ENCODE measurements around the gene SQSTM1. TPM values are rescaled to one million over a fixed set of nuclear protein-coding genes. Genes with fewer than 3 reads are reported as not detected.

The SQSTM1 gene
- total and polyA plus RNA-seq, 2 donors (not counting 1 experiment from before 2014, with no cell fraction given) = 212 to 1,894 TPM

DNA sequence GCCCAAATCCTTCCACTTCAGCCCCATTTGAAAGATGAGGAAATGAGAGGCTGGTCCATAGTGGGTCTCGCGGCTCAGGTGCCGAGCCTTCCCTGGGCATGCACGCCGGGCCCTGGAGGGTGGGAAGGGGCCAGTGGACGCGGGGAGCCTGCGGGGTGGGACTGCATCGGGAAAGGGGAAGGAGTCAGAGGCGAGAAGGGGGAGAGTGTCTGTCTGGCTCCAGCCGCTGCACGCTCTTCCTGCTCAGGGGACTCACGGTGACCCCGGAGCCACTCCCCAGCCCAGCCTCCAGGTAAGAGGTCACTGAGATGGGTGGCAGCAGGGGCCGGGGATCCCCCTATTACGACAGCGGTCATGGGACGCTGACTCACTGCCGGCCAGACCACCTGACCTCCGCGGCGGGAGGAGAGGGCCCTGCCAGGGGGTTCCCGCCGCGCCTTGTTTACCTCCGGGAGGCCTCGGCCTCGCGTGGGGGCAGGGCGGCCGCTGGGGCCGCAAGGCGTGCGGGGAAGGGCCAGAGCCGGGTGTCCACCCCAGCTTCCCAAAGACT, 1.9 kb upstream of the SQSTM1 start:
- Histone ChIP-seq H3K27me3 (ENCODE audit: control insufficient read depth, insufficient read depth, low read length) (no peaks in the 10 kb centered on the region), H3K79me2 (ENCODE audit: control insufficient read depth, insufficient read depth, low read length) (peaks cover 31% of the 10 kb centered on the region), H3K4me3 (replicated peaks in 1 of 4; ENCODE audit: control extremely low read depth in 1 of 4, insufficient read depth in 1 of 4, low read depth in 3 of 4, low read length in 4 of 4) (peak overlapping the region in 1 of 4 experiments; percentile 85), H2AFZ (ENCODE audit: low read length) (no peak overlapping the region), H3K9ac (ENCODE audit: insufficient read depth, low read length) (peak overlapping the region; percentile 53), H3K4me2 (ENCODE audit: extremely low read depth, insufficient read depth, low read length) (peak overlapping the region; percentile 63), H4K20me1 (ENCODE audit: control insufficient read depth, extremely low read depth, insufficient read depth, low read length) (peaks cover 8% of the 10 kb centered on the region), H3K4me1 (ENCODE audit: control insufficient read depth, extremely low read depth, insufficient read depth, low read length) (peaks cover 34% of the 10 kb centered on the region), H3K9me3 (ENCODE audit: control insufficient read depth, insufficient read depth, low read depth, low read length) (no peaks in the 10 kb centered on the region), H3K36me3 (ENCODE audit: control insufficient read depth, insufficient read depth, low read length) (peaks cover 13% of the 10 kb centered on the region), H3K27ac (ENCODE audit: insufficient read depth, low read length) (peak overlapping the region; percentile 79)
- TF ChIP-seq, protein P1, sequence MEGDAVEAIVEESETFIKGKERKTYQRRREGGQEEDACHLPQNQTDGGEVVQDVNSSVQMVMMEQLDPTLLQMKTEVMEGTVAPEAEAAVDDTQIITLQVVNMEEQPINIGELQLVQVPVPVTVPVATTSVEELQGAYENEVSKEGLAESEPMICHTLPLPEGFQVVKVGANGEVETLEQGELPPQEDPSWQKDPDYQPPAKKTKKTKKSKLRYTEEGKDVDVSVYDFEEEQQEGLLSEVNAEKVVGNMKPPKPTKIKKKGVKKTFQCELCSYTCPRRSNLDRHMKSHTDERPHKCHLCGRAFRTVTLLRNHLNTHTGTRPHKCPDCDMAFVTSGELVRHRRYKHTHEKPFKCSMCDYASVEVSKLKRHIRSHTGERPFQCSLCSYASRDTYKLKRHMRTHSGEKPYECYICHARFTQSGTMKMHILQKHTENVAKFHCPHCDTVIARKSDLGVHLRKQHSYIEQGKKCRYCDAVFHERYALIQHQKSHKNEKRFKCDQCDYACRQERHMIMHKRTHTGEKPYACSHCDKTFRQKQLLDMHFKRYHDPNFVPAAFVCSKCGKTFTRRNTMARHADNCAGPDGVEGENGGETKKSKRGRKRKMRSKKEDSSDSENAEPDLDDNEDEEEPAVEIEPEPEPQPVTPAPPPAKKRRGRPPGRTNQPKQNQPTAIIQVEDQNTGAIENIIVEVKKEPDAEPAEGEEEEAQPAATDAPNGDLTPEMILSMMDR (conservative IDR thresholded peaks at IDR 0.05 in 1 of 2, IDR thresholded peaks at IDR 0.05 in 1 of 2; ENCODE audit: low read depth in 1 of 2, low read length in 2 of 2) = no peak
- no peak for TF ChIP-seq EZH2 (IDR thresholded peaks at IDR 0.05; ENCODE audit: low read length, missing control alignments)
- peak; percentile 90 to 96 for DNase-seq (ENCODE audit: low read depth in 2 of 2)

DNA sequence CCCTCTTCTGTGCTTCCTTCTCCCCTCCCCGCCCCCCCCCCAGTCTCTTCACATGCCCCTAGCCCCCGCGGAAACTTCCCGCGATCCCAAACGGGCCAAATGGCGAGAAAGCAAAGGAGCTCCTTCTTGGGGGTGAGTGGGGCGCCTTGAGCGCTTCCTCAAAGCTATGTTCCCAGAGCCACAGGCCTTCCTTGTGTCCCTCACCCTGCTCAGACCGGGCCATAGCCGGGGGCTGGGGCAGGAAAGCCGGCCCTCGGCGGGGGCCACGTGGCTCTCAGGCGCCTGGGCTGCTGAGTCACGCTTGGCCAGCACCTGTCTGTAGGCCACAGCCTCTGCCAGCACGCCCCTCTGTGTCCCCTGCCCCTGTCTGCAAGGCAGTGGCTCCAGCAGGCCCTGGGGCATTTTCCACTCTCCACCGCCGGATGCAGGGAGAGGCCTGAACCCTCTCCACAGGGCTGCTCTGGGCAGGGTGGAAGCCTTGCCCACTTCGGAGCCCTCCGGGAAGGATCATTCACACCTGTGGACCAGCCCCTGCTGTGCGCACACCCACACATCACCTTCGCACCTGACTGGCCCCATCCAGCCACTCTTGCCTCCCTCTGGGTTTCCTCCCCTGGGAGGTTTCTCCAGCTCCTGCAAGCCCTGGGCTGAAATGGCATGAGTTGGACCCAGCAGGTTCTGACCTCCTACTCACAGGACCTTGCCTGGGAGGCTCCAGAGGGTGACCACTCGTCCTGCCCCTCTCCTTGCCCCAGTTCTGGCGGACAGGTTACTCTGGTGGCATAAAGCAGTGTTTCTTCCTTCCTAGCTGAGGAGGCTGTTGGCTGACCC, 1.2 kb upstream of the SQSTM1 start:
- TF ChIP-seq, protein P1 (conservative IDR thresholded peaks at IDR 0.05 in 1 of 2, IDR thresholded peaks at IDR 0.05 in 1 of 2; ENCODE audit: low read depth in 1 of 2, low read length in 2 of 2) = no peak
- no peak for TF ChIP-seq EZH2 (IDR thresholded peaks at IDR 0.05; ENCODE audit: low read length, missing control alignments)
- H3K4me3 ChIP-seq (replicated peaks in 1 of 4; ENCODE audit: control extremely low read depth in 1 of 4, insufficient read depth in 1 of 4, low read depth in 3 of 4, low read length in 4 of 4) = peak overlapping the region in 2 of 4 experiments; percentile 14 to 85

DNA sequence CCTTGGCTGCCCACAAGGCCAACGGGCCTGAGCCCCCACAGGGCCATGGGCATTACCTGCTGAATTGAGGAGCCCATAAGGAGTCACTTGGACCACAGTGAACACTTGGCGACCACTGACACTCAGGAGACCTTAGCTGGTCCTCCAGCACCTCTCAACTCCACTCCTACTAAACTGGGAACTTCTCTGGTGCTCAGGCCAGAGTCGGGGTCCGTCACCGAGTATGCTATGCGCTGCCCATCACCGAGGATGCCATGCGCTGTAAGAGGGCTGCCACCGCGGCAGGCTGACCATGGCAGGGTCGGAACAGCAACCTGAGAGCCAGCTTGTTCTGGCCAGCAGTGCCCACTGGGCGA, 600 bp upstream of the SQSTM1 start:
- Histone ChIP-seq H3K79me2 (ENCODE audit: control insufficient read depth, insufficient read depth, low read length) (peaks cover 43% of the 10 kb centered on the region), H3K27ac (ENCODE audit: insufficient read depth, low read length) (peak overlapping the region; percentile 79), H3K4me1 (ENCODE audit: control insufficient read depth, extremely low read depth, insufficient read depth, low read length) (peaks cover 39% of the 10 kb centered on the region), H3K27me3 (ENCODE audit: control insufficient read depth, insufficient read depth, low read length) (no peaks in the 10 kb centered on the region), H3K36me3 (ENCODE audit: control insufficient read depth, insufficient read depth, low read length) (peaks cover 24% of the 10 kb centered on the region), H3K4me2 (ENCODE audit: extremely low read depth, insufficient read depth, low read length) (peak overlapping the region; percentile 44), H3K4me3 (replicated peaks in 1 of 4; ENCODE audit: control extremely low read depth in 1 of 4, insufficient read depth in 1 of 4, low read depth in 3 of 4, low read length in 4 of 4) (peak overlapping the region; percentile 22 to 96 (median 85)), H3K9ac (ENCODE audit: insufficient read depth, low read length) (peak overlapping the region; percentile 93), H2AFZ (ENCODE audit: low read length) (no peak overlapping the region), H3K9me3 (ENCODE audit: control insufficient read depth, insufficient read depth, low read depth, low read length) (no peaks in the 10 kb centered on the region), H4K20me1 (ENCODE audit: control insufficient read depth, extremely low read depth, insufficient read depth, low read length) (peaks cover 8% of the 10 kb centered on the region)
- TF ChIP-seq EZH2 (IDR thresholded peaks at IDR 0.05; ENCODE audit: low read length, missing control alignments) = no peak
- TF ChIP-seq, protein P1 (conservative IDR thresholded peaks at IDR 0.05 in 1 of 2, IDR thresholded peaks at IDR 0.05 in 1 of 2; ENCODE audit: low read depth in 1 of 2, low read length in 2 of 2) = no peak
- DNase-seq (ENCODE audit: low read depth in 2 of 2) = no peak

More for the DNA sequence above, 1.2 kb upstream of the SQSTM1 start:
- DNase-seq (ENCODE audit: low read depth in 2 of 2) = peak; percentile 75
- Histone ChIP-seq H3K36me3 (ENCODE audit: control insufficient read depth, insufficient read depth, low read length) (peaks cover 20% of the 10 kb centered on the region), H3K27me3 (ENCODE audit: control insufficient read depth, insufficient read depth, low read length) (no peaks in the 10 kb centered on the region), H3K4me1 (ENCODE audit: control insufficient read depth, extremely low read depth, insufficient read depth, low read length) (peaks cover 39% of the 10 kb centered on the region), H3K27ac (ENCODE audit: insufficient read depth, low read length) (peak overlapping the region; percentile 79), H3K9ac (ENCODE audit: insufficient read depth, low read length) (peak overlapping the region; percentile 53), H3K79me2 (ENCODE audit: control insufficient read depth, insufficient read depth, low read length) (peaks cover 38% of the 10 kb centered on the region), H2AFZ (ENCODE audit: low read length) (no peak overlapping the region), H3K4me2 (ENCODE audit: extremely low read depth, insufficient read depth, low read length) (peak overlapping the region; percentile 64), H4K20me1 (ENCODE audit: control insufficient read depth, extremely low read depth, insufficient read depth, low read length) (peaks cover 8% of the 10 kb centered on the region), H3K9me3 (ENCODE audit: control insufficient read depth, insufficient read depth, low read depth, low read length) (no peaks in the 10 kb centered on the region)

Data from fibroblast of lung (primary cell).